Body of pancreas (tissue), 4 donors: Measurements from ENCODE around the gene MGRN1.

ENCODE experiments used
- POLR2A ChIP-seq, 3 donors: fragments of 450-650 bp; IDR thresholded peaks; one replicate each; pipeline ENCODE4 v1.6.1; 2016; ENCODE audit warnings: antibody characterized with exemption in 3 of 3, mild to moderate bottlenecking in 2 of 3
- TF ChIP-seq, protein P1 (sequence below), 7 experiments: fragments of 450-650 bp in 4 of 7; fragments of 200-600 bp in 3 of 7; sonication (generic) in 3 of 7; IDR thresholded peaks; one replicate each; pipeline ENCODE4 v1.5.1; 2016 to 2019; ENCODE audit warnings: antibody characterized with exemption in 7 of 7

DNA sequence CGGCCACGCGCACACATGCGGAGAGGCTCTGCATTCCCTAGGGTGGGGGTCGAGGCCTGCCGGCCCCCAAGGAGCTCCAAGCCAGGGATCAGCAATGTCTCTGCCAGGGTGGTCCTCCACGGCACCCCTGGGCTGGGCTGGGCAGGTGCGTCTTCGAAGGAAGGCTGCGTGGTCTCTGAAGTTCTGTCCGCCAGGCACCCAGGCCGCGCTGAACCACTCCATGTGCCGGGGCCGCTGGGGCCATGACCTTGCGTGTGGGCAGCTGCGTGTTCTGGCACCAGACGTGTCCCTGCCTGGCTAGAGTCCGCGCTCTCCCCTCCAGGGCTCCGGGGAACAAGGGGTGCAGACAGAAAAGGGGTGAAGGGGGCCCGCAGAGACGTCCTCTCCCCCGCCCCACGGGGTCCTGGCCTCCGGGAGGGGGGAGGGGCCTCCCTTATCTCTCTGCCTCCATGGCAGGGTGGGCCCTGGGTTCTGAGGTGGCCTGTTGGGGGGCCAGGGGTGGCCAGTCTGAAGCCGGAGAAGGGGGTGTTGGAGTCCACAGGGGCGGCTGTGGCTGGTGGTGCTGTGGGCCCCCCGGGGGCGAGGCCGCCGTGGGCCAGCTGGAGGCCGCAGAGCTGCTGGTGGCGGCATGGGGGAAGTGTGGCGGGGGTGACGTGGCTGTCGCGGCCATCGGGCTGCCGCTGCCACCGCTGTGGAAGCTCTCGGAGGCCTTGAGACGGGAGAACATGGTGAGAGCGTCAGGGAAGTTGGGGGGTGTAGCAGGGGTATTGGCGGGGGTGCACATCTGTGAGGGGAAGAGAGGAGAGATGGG, 15.2 kb upstream of the MGRN1 start:
- no peak for TF ChIP-seq POLR2A (IDR thresholded peaks at IDR 0.05)
- TF ChIP-seq, protein P1, sequence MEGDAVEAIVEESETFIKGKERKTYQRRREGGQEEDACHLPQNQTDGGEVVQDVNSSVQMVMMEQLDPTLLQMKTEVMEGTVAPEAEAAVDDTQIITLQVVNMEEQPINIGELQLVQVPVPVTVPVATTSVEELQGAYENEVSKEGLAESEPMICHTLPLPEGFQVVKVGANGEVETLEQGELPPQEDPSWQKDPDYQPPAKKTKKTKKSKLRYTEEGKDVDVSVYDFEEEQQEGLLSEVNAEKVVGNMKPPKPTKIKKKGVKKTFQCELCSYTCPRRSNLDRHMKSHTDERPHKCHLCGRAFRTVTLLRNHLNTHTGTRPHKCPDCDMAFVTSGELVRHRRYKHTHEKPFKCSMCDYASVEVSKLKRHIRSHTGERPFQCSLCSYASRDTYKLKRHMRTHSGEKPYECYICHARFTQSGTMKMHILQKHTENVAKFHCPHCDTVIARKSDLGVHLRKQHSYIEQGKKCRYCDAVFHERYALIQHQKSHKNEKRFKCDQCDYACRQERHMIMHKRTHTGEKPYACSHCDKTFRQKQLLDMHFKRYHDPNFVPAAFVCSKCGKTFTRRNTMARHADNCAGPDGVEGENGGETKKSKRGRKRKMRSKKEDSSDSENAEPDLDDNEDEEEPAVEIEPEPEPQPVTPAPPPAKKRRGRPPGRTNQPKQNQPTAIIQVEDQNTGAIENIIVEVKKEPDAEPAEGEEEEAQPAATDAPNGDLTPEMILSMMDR (IDR thresholded peaks at IDR 0.05), result no peak
